ENCODE results near the gene TMEM165. TPM values are rescaled to one million over a fixed set of nuclear protein-coding genes. Genes with fewer than 3 reads are reported as not detected.
A peak's percentile ranks its signal among the peaks of the same experiment; 100 is the strongest.

TMEM165 gene
- polyA plus RNA-seq, 1 experiment = 146 TPM

- ChIA-PET POLR2A (interaction anchor here (0.6 to 2.3 kb wide), 2 partner anchors 9 to 22 kb away, joined by 3 to 4 read pairs; no protein-coding TSS in a partner anchor), CTCF (interaction anchor here (0.7 to 2.4 kb wide), 6 partner anchors 10 to 156 kb away, joined by 3 to 9 read pairs (median 4); partner anchors contain the start of genes CLOCK and SRD5A3)
- DNase-seq (ENCODE audit: low read depth, low spot score) = no peak
Observed at GRCh38 chr4:55398966-55399365, 3.2 kb downstream of the TMEM165 start.

GRCh38 chr4:55399581-55399980 lies 3.8 kb downstream of the TMEM165 start:
- peak overlapping the region; percentile 79; the same call in 1 of the 2 replicates for H3K4me3 ChIP-seq (ENCODE audit: low read depth, low read length)
- H3K9me3 ChIP-seq (ENCODE audit: control insufficient read depth, insufficient read depth, low read length) = no peaks in the 10 kb centered on the region
- ChIA-PET POLR2A (interaction anchor here (0.5 to 2.3 kb wide), 4 partner anchors 9 to 27 kb away, joined by 3 to 5 read pairs (median 4); no protein-coding TSS in a partner anchor), CTCF (interaction anchor here (2.4 kb wide), 1 partner anchor 9 kb away, joined by 9 read pairs; no protein-coding TSS in a partner anchor)
- no peak for DNase-seq (ENCODE audit: low read depth, low spot score)
- TF ChIP-seq CTCF (IDR thresholded peaks at IDR 0.05; ENCODE audit: low read depth, low read length) = no peak
- H3K27me3 ChIP-seq (ENCODE audit: control insufficient read depth, insufficient read depth, low read length) = no peaks in the 10 kb centered on the region
- H3K27ac ChIP-seq (ENCODE audit: low read depth, low read length) = no peak overlapping the region

More at GRCh38 chr4:55398966-55399365, 3.2 kb downstream of the TMEM165 start:
- no peaks in the 10 kb centered on the region for H3K27me3 ChIP-seq (ENCODE audit: control insufficient read depth, insufficient read depth, low read length)
- H3K9me3 ChIP-seq (ENCODE audit: control insufficient read depth, insufficient read depth, low read length) = no peaks in the 10 kb centered on the region
- no peak for TF ChIP-seq CTCF (IDR thresholded peaks at IDR 0.05; ENCODE audit: low read depth, low read length)
- H3K27ac ChIP-seq (ENCODE audit: low read depth, low read length) = peak overlapping the region; percentile 53
- peak overlapping the region; percentile 79 for H3K4me3 ChIP-seq (ENCODE audit: low read depth, low read length)

GRCh38 chr4:55405073-55405472 lies 9.3 kb downstream of the TMEM165 start:
- ChIA-PET POLR2A (no interaction called here), CTCF (no interaction called here)
- no peaks in the 10 kb centered on the region for H3K27me3 ChIP-seq (ENCODE audit: control insufficient read depth, insufficient read depth, low read length)
- no peaks in the 10 kb centered on the region for H3K9me3 ChIP-seq (ENCODE audit: control insufficient read depth, insufficient read depth, low read length)
- H3K27ac ChIP-seq (ENCODE audit: low read depth, low read length) = no peak overlapping the region
- H3K4me3 ChIP-seq (ENCODE audit: low read depth, low read length) = no peak overlapping the region
- no peak for TF ChIP-seq CTCF (IDR thresholded peaks at IDR 0.05; ENCODE audit: low read depth, low read length)
- DNase-seq (ENCODE audit: low read depth, low spot score) = no peak

GRCh38 chr4:55406545-55406944 lies 10.8 kb downstream of the TMEM165 start:
- CTCF ChIA-PET = interaction anchor here (1.1 kb wide), 1 partner anchor 61 kb away, joined by 3 read pairs; the partner anchor contains the start of gene SRD5A3
- POLR2A ChIA-PET = no interaction called here
- no peak for TF ChIP-seq CTCF (IDR thresholded peaks at IDR 0.05; ENCODE audit: low read depth, low read length)

GRCh38 chr4:55407119-55407518 lies 11.4 kb downstream of the TMEM165 start:
- DNase-seq (ENCODE audit: low read depth, low spot score) = no peak
- Histone ChIP-seq H3K9me3 (ENCODE audit: control insufficient read depth, insufficient read depth, low read length) (no peaks in the 10 kb centered on the region), H3K27ac (ENCODE audit: low read depth, low read length) (no peak overlapping the region), H3K27me3 (ENCODE audit: control insufficient read depth, insufficient read depth, low read length) (no peaks in the 10 kb centered on the region), H3K4me3 (ENCODE audit: low read depth, low read length) (no peak overlapping the region)
- ChIA-PET CTCF (no interaction called here), POLR2A (interaction anchor here (1.2 kb wide), 1 partner anchor 12 kb away, joined by 3 read pairs; the partner anchor contains the start of gene TMEM165)
- TF ChIP-seq CTCF (IDR thresholded peaks at IDR 0.05; ENCODE audit: low read depth, low read length) = no peak

More at GRCh38 chr4:55406545-55406944, 10.8 kb downstream of the TMEM165 start:
- DNase-seq (ENCODE audit: low read depth, low spot score) = no peak
- H3K4me3 ChIP-seq (ENCODE audit: low read depth, low read length) = no peak overlapping the region
- no peaks in the 10 kb centered on the region for H3K9me3 ChIP-seq (ENCODE audit: control insufficient read depth, insufficient read depth, low read length)
- no peaks in the 10 kb centered on the region for H3K27me3 ChIP-seq (ENCODE audit: control insufficient read depth, insufficient read depth, low read length)
- H3K27ac ChIP-seq (ENCODE audit: low read depth, low read length) = no peak overlapping the region

All from AG04450 (cell line).